Measurements from ENCODE around the gene SLC25A39.

DNA sequence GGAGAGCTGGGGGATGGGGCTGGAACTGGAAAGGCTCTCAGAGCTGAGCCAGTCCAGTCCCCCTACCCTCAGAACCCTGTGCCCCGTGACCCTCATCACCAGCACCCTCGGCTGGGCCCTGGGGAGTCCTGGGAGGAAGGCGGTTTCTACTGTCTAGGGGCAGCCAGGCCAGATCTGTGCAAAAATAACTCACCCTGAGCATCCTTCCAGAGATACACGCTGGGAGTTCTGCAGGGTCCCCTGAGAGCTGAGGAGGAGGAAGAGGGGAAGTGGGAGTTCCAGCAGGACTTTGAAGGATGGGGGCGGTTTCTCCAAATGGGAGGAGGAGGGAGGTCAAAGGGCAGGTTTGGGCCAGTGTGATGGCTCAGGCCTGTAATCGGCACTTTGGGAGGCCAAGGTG lies 51.7 kb downstream of the SLC25A39 start:
- TF ChIP-seq GATA2 (IDR thresholded peaks at IDR 0.05; ENCODE audit: low read depth, low read length) (no peak), GATA3 (IDR thresholded peaks at IDR 0.05; ENCODE audit: low read depth, low read length) (no peak)

All from SH-SY5Y (cell line).